DMS153 treated with DMSO at 0.1 percent for 48 hours (cell line): ENCODE results near the gene HPRT1.

Experiments used
- DNase-seq: peaks from one replicate; lab custom pipeline; 2025; ENCODE audit not compliant: unreplicated experiment; lab: John Stamatoyannopoulos, UW

Gene HPRT1

GRCh38 chrX:134472041-134472440 is 12.1 kb downstream of the HPRT1 start:
- DNase-seq: no peak

- no peak for DNase-seq
Measured at GRCh38 chrX:134476284-134476683, 16.3 kb downstream of the HPRT1 start.

- DNase-seq: no peak
Measured at GRCh38 chrX:134478374-134478773, 18.4 kb downstream of the HPRT1 start.

GRCh38 chrX:134480061-134480460 is 20.1 kb downstream of the HPRT1 start:
- DNase-seq: no peak

- no peak for DNase-seq
Measured at GRCh38 chrX:134481339-134481738, 21.4 kb downstream of the HPRT1 start.

- no peak for DNase-seq
Measured at GRCh38 chrX:134482371-134482770, 22.4 kb downstream of the HPRT1 start.

- DNase-seq: peak; percentile 42
Measured at GRCh38 chrX:134484039-134484438, 24.1 kb downstream of the HPRT1 start.

- DNase-seq: no peak
Measured at GRCh38 chrX:134501941-134502340, 42.0 kb downstream of the HPRT1 start.

- no peak for DNase-seq
Measured at GRCh38 chrX:134502686-134503085, 42.7 kb downstream of the HPRT1 start.

- no peak for DNase-seq
Measured at GRCh38 chrX:134512566-134512965, 52.6 kb downstream of the HPRT1 start.

GRCh38 chrX:134513091-134513490 is 53.1 kb downstream of the HPRT1 start:
- no peak for DNase-seq

- peak; percentile 21 for DNase-seq
Measured at GRCh38 chrX:134520860-134521390, 61.0 kb downstream of the HPRT1 start.

GRCh38 chrX:134524181-134524580 is 64.2 kb downstream of the HPRT1 start:
- DNase-seq: no peak

- DNase-seq: no peak
Measured at GRCh38 chrX:134525086-134525792, 65.3 kb downstream of the HPRT1 start.

GRCh38 chrX:134526399-134526798 is 66.4 kb downstream of the HPRT1 start:
- no peak for DNase-seq

GRCh38 chrX:134528960-134529359 is 69.0 kb downstream of the HPRT1 start:
- DNase-seq: no peak

- DNase-seq: no peak
Measured at GRCh38 chrX:134529481-134529880, 69.5 kb downstream of the HPRT1 start.

GRCh38 chrX:134530845-134531244 is 70.9 kb downstream of the HPRT1 start:
- no peak for DNase-seq

GRCh38 chrX:134533352-134533751 is 73.4 kb downstream of the HPRT1 start:
- no peak for DNase-seq

GRCh38 chrX:134533952-134534351 is 74.0 kb downstream of the HPRT1 start:
- DNase-seq: no peak

GRCh38 chrX:134537179-134537955 is 77.4 kb downstream of the HPRT1 start:
- no peak for DNase-seq

- DNase-seq: no peak
Measured at GRCh38 chrX:134538316-134538715, 78.4 kb downstream of the HPRT1 start.
